GM19468 (cell line): ENCODE data around the gene C17orf114.

Experiments used
- ATAC-seq: cut with Tn5 transposase; IDR thresholded peaks from one replicate; pipeline ENCODE4 v1.9.1; 2021; ENCODE audit warnings: mild to moderate bottlenecking, moderate library complexity, moderate number of reproducible peaks; ENCODE audit not compliant: unreplicated experiment; ENCODE audit errors: extremely low read depth

The C17orf114 gene

DNA sequence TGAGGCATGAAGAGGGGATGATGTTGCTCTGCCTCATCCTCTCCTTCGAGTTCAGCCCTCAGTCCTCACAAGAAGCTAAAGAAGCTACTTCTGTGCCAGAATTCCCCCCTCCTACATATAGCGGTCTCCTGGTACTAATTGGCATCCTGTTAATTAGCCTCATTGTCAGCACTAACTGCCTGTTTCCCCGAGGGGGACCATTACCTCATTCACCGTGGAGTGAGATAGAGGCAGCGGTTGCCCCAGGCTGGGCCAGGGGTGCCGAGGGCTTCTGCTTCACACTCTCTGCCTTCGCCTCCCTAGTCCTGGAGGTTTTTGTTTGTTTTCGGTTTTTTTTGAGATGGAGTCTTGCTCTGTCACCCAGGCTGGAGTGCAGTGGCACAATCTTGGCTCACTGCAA lies 25.3 kb upstream of the C17orf114 start:
- ATAC-seq = no peak

DNA sequence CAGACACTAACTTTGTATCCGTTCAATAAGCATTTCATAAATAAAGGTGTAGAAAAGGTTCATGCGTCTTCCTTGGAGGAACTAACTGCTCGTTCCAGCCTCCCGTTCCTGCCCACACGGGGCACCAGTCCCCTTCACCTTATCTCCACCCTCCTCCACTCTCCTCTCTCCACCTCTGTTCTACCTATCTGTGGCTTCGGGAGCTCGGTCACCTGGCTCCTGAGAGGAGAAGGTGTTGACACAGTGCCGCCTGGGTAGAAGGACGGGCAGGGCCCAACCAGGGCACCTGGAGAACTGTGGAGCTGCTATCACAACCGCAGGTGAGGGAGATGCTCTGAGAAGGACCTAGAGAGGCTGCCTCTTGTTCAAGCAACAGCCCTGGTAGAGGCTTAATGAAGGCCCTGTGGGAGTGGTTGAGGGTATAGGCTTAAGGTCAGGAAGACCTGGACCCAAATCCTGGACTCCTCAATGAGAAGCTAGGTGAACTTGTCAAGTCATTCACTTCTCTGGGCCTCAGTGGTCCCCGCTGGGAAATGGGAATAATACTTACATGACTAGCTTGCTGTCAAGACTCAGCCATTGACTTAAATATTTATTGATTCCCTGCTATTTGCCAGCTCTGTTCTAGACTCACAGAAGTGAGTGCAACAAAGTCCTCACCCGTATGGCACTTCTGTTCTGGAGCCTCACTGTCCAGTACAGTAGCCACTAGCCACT lies 21.4 kb upstream of the C17orf114 start:
- ATAC-seq = no peak

DNA sequence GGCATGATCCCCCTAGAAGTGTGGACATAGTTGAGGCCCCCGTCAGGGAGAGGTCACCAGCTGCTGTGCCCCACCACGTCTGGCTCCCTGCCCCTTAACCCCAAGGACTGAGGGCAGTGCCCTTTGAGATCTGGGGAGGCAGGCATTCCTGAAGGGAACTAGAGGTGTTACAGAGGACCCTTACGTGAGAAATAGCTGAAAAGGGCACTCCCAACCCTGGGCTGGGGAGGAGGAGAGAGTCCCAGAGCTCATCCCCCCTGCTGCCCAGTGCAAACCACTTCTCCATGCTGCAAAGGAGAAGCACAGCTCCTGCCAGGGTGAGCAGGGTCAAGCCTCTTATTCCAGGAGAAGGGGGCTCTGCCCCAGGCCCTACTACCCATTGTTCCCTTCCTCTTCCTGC lies 20.7 kb upstream of the C17orf114 start:
- ATAC-seq = no peak

DNA sequence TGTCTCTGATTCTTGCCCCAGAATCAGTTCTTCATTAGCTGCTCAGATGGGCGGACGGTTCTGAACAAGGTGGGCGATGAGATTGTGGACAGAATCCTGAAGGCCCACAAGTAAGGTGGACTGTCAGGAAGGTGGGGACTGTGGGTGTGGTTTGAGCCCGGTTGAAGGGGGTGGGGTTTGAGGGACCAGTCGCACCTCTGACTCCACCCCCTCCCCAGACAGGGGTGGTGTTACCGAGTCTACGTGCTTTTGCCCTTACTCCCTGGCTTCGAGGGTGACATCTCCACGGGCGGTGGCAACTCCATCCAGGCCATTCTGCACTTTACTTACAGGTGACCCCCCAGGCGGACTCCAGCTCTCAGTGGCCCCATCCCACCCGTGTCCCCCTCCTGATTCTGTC lies 16.1 kb upstream of the C17orf114 start:
- ATAC-seq = no peak

DNA sequence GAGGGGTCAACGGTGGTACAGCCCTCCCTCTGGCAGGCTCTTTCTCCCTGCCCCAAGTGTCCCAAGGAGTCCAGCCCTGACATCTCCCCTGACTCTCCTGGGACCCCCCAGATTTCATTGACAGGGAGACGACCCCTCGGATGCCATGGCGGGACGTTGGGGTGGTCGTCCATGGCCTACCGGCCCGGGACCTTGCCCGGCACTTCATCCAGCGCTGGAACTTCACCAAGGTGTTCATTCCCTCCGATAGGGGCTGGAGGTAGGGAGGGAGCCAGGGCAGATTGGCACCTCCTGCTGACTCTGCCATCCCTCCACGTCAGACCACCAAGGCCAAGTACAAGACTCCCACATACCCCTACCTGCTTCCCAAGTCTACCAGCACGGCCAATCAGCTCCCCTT lies 14.7 kb upstream of the C17orf114 start:
- no peak for ATAC-seq

DNA sequence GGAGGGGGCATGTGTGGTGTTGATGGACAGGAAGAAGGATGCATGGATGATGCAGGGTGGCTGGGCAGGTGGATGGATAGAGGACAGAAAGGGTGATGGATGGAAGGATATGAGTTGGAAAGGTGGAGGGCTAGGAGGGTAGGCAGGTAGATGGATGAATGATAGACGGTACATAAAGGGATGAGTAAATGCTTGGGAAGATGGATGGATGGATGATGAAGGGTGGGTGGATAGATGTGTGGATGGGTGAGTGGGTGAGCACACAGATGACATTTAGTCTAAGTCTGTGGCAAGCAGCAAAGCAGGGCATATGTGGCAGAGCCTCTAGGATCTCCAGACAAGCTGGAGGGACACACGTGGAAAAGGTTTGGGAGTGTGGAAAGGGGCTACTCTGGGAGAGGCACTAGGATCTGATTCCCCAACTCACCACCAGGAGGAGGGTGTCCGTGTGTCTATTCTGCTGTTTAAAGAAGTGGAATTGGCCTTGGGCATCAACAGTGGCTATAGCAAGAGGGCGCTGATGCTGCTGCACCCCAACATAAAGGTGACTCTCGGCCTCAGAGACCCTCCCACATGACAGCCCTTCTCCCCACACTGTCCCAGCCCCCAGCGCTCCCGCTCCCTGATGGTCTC lies 13.0 kb upstream of the C17orf114 start:
- ATAC-seq = no peak

DNA sequence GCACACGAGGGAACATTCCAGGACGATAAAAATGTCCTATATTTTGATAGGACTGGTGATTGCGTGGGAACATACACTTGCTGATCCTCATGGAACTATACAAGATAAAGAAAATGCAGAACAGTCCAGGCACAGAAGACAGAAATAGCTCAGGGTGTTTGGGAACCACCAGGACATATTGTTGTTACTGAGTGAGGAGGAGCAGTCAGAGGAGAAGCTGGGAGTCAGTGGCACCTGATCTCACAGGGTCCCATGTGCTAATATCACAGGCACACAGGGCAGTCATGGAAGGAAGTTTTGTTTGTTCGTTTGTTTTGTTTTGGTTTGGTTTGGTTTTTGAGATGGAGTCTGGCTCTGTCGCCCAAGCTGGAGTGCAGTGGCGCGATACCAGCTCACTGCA lies 10.6 kb upstream of the C17orf114 start:
- no peak for ATAC-seq

DNA sequence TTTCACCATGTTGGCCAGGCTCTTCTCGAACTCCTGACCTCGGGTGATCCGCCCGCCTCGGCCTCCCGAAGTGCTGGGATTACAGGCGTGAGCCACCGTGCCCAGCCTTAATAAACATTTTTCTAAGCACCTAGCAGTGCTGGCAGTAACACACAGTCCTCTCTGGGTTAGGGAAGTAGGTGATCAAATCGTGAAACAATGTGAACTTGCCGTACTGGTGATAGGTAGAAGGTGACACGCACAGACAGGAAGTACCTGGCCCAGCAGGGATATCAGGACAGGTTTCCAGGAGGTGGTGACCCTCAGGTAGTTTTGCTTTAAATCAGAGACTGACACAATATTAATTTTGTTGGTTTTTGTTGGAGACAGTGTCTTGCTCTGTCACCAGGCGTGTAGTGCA lies 9.3 kb upstream of the C17orf114 start:
- ATAC-seq = no peak

DNA sequence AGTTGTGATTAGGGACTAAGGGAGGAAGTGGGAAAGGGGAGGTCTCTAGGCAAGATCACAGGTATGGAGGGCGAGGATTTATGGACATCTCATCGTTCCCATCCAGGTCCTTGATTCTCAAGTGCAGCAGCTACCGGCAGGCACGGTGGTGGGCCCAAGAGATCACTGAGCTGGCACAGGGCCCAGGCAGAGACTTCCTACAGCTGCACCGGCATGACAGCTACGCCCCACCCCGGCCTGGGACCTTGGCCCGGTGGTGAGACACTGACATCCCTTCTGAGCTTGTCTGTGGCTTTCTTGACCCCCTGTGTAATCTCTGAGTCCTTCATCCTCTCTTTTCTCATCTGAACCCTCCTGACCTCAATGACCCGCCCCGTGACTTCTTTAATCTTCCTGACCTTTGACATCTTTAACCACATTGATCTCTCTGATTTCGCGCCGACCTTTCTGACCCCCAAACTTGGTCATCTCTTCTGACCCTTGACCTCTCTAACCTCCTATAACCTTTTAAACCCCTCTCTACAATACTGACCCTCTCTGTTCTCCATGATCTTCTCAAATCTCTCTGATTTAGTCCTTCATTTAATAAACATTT lies 8.7 kb upstream of the C17orf114 start:
- no peak for ATAC-seq

DNA sequence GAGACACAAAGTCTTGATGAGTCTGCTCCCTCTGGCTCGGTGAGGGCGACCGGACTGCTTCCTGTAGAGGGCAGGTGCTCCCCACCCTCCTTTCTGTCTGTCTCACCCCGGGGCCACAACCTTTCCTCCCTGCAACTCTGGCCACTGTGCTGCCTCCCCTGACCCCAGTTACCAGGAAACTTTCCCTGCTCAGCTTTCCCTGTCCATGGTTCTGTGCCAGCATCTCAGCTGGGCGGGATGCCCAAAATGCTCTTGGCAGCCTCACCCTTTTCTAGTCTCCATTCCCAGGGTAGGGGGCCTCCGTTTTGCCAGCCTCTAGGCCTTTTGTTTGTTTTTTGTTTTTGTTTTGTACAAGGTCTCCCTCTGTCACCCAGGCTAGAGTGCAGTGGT lies 6.2 kb upstream of the C17orf114 start:
- ATAC-seq = no peak

DNA sequence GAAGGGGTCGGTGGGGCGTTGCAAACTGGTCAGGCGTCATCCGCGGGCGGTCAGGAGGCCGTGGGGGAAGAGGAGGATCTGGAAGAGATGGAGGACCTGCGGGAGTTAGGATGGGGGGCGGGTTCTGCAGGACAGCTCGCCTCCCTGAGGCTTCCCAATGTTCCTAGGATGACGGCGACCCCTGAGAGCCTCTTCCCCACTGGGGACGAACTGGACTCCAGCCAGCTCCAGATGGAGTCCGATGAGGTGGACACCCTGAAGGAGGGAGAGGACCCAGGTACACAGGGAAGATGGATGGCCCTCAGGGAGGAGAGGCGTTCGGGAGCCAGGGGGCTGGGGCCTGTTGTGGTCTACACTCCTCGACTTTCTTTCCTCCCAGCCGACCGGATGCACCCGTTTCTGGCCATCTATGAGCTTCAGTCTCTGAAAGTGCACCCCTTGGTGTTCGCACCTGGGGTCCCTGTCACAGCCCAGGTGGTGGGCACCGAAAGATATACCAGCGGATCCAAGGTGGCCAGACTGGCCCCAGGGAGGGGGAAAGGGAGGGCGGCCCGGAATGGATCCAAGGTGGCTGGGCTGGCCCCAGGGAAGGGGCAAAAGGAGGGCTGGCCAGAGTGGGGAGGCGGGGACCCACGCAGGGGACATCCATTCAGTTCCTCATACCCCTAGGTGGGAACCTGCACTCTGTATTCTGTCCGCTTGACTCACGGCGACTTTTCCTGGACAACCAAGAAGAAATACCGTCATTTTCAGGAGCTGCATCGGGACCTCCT lies 5.7 kb upstream of the C17orf114 start:
- no peak for ATAC-seq

DNA sequence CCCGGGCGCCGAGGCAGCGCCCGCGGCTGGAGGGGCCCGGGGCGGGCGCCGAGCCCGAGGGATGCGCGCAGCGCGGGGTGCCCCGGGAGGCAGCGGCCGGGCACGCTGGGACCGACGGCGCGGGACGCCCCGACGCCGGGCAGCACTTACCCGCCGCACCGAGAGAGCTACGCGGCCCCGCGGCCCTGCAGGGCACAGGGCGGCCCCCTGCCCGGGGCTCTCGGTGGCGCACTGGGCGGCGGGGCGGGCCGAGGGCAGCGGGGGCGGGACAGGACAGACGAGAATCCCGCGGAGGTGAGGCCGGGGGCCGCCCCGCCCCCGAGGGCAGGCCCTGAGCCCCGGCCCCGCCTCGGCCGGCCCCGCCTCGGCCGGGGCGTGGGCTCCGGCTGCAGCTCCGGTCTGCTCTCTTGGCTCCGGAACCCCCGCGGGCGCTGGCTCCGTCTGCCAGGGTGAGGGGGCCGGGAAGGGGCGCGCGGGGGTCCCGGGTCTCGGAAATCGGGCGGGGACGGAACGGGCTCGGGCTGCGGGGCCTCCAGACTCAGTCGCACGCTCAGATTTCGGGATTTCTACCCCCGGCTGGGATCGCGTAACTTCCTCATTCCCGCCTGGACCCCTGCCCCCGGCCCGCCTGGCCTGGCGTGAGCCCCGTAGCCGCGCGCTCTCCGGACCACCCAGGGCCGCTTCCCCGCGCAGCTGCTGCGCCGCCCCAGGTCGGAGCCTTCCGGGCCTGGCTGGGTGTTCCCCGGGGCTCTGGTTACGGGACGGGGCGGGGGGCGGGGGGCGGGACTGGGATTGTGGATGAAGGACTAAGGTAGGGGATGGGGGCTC lies 4.9 kb upstream of the C17orf114 start, which contains the start of gene PLD2:
TSS of gene PLD2 (plus strand) at position 376 of the 828 bp plus-strand sequence. CDS start 621 bp downstream, outside the sequence.
- ATAC-seq = peak; percentile 56

DNA sequence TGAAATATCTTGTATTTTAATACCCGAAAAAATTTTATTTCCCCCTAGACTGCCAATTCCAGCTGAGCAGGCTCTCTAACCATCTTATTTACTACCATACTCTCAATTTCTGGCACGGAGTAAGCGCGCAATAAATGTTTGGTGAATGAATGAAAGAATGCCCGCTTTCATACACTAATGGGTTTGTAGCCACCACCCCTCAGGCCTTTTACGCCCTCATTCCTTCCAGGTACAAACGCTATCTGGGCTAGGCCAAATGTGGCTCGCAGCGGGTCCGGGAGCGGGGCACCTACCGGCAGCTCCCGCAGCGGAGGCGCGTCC lies 4.3 kb upstream of the C17orf114 start:
- no peak for ATAC-seq

DNA sequence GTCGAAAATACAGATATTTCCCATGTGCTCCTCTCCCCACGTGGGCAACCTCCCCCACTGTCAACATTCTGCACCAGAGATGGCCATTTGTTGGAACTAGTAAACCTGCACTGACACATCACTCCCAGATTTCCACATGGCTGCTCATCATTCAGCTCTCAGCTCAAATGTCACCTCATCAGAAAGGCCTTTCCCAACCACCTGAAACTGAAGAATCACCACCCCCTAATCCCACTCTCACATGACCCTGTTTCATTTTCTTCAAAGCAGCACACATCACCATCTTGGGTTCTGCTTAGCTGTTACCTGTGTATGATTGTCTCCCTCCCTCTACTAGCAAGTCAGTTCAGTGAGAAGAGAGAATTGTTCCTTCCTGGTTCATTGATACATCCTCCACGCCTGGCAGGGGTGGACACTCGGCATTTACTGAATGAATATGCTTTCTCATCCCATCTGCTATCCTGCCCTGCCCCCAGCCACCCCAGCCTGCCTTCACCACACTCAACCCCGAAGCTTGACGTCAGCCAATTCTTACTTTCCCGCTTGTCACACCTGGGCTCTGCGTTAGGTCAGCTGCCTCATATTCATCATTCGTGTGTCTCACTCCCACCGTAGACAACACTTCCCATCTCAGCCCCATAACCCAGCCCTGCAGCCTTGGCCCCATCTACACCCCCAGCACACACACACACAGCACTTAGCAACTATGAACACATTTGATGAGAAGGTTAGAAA lies 1.5 kb downstream of the C17orf114 start:
- no peak for ATAC-seq

DNA sequence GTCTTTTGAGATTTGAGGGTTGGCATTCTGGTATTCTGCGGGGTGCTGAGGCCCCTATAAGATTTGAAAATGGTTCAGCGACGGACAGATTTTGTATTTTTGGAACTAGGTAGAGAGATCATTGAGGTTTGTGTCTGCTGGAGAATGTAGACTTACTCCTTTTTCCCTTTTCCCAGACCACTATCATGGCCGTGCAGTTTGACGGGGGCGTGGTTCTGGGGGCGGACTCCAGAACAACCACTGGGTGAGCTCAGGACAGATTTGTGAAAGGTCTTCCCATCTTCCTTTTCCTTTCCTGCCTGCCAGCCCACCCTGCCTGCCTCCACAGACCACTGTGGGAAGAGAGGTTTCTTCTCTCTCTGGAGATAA lies 5.6 kb downstream of the C17orf114 start:
- ATAC-seq = no peak

DNA sequence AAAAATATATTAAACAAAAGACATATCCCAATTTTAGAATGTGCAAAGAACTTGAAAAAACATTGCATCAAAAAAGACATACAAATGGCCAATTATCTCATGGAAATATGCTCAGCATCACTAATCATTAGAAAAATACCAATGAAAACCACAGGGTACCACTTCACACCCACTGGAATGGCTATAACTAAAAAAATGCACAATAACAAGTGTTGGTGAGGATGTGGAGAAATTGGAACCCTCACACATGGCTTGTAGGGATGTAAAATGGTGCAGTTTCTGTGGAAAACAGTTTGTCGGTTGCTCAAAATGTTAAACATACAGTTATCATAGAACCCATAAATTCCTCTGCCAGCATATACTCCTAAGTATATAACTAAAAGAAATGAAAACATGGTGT lies 7.0 kb downstream of the C17orf114 start:
- ATAC-seq = no peak

DNA sequence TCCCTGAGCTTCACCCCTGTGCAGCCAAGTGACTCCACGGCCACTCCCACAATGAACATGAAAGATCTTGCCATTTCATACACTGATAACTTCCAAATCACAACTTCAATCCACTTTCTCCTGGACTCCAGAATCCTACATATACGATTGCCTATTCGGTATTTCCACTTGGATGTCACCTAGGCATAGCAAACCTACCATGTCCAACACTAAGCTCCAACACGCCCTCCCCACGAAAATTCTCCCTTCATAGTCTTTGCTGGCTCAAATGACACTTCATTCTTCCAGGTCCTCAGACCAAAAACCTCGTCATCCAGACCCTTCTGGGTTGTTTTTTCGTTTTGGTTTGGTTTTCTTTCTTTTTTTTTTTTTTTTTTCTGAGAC lies 11.4 kb downstream of the C17orf114 start:
- ATAC-seq = no peak

DNA sequence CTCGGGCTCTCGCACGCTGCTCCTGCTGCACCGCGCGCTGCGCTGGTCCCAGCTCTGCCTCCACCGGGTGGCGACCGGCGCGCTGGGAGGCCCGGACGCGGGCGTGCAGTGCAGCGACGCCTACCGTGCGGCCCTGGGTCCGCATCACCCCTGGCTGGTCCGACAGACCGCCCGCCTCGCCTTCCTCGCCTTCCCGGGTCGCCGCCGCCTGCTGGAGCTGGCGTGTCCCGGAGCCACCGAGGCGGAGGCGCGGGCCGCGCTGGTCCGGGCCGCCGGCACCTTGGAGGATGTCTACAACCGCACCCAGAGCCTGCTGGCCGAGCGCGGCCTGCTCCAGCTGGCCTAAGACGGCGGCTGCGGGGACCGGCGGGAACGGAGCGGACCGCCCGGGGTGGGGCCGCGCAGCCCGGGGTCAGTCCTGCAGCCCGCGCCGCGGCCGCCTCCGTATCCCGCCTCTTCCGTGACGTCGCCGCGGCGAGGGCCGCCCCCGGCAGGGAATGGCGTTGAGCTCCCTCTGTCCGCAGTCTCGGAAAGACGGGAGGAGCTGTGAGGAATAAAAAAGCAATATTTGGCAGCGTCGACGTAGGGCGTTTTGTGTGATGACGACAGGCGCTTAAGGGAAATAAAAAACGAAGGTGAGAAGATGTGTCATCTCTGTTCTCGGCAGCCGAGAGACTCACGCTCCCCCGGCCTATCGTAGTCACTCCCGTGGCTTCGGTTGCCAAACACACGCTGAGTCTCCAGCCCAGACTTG lies 12.0 kb downstream of the C17orf114 start:
- ATAC-seq = peak; percentile 68

DNA sequence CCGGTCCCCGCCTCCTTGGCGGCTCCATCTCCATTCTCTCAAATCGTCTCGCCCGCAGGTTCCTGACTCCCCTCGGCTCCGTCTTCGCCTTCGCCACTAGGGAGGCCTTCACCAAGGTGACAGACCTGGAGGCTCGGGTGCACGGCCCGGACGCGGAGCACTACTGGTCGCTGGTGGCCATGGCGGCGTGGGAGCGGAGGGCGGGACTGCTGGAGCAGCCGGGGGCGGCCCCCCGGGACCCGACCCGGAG lies 12.5 kb downstream of the C17orf114 start:
- no peak for ATAC-seq
